HG03095 (cell line): ENCODE measurements around the gene EP400.
"Not testable (repeated sequence)": the region's sequence is repeated elsewhere in the genome, so short reads cannot be mapped to it uniquely, and the experiment has no call there.

ENCODE experiments used
- ATAC-seq: cut with Tn5 transposase; IDR thresholded peaks from one replicate; pipeline ENCODE4 v1.9.1; 2021; ENCODE audit warnings: moderate library complexity; ENCODE audit not compliant: unreplicated experiment

EP400 gene

DNA sequence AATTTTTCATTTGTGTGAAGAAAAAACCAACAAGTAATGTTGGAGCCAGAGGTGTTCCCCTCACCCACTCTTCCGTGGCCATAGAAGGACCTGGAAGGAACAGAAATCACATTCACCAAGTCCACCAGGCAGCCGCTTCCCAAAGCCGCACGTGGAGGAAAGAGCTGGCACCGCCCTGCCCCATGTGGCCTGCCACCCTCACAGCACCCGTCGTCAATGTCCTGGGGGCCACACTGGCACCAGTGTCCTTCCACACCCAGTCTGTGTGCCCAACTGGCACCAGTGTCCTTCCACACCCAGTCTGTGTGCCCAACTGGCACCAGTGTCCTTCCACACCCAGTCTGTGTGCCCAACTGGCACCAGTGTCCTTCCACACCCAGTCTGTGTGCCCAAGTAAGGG, 130.8 kb downstream of the EP400 start:
- ATAC-seq, result not testable (repeated sequence)

DNA sequence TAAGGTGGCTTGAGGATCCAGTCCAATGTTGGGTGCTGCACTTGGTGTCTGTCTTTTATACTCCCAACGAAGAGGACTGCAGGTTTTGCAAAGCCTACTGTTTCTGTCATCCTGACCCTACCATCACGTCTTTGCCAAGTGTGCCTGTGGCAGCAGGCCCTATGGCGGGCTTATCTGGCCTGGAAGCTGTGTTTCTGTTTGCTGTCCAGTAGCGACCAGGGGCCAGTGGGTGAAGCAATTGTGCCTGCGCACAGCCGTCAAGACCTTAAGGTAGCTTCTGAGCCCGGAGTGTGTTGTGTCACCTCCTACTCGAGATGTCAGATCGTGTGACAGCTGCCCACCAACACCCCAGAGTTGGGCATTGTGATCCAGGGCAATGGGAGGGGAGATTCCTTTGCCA, 131.7 kb downstream of the EP400 start:
- ATAC-seq, result no peak

DNA sequence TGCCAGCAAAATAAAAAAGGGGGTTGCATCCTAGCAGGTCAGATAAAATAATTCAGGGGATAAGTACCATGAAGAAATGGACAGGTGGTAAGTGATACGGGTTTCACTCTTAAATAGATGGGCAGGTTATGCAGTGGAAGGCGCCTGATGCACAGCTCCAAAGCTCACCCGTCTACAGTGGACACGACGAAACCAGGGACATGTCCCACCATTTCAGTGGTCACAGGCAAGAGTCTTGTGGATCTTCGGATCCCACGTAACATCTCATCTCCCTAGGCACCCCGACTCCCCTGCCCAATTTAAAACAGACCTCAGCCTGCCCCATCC, 133.8 kb downstream of the EP400 start:
- ATAC-seq, result no peak

- ATAC-seq, result peak; percentile 85
These were observed 134.3 kb downstream of the EP400 start for GRCh38 chr12:132083941-132084620.

DNA sequence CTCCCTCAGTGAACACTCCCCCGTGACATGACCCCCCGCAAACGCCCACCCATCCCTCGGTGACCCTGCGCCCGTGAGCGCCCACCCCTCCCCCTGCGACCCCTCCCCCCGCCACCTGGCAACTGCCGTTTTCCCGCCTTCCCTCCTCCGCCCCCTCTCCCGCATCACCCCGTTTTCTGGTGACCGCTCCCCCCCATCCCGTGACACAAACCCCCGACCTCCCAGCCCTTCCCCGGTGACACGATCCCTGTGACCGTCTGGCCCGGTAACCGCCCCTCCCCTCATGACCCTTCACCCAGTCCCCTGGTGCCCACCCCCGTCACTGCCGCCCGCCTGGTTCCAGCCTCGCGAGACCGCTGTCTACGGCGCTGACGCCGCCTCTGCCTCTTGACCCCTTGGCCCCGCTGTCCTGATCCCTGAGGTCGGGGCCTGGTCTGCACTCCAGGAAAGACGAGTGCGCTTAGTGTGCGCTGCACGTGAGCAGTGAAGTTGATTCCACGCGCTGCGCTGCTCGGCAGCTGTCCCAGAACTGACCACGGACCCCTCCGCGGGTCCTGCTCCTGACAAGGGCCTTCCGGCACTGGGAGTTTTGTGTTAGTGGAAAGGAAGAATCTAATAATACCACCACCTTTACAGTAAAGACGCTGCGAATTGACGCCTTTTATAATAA, 135.0 kb downstream of the EP400 start:
- ATAC-seq, result peak; percentile 35

- ATAC-seq, result no peak
These were observed 135.5 kb downstream of the EP400 start for GRCh38 chr12:132085291-132085635.

DNA sequence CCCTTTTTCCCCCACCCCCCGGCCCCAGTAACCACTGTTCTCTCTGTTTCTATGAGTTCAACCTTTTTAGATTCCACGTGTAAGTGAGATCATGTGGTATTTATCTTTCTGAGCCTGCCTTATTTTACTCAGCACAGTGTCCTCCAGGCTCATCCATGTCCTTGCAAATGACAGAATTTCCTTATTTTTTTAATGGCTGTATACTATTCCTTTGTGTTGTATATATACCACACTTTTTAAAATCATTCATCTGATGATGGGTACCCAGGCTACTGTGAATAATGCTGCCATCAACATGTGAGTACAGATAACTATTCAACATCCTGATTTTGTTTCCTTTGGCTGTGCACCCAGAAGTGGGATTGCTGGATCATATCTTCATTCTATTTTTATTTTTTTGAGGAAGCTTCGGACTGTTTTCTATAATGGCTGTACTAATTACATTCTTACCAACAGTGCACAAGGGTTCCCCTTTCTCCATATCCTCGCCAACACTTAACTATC, 139.7 kb downstream of the EP400 start:
- ATAC-seq, result no peak

- no peak for ATAC-seq
These were observed 144.6 kb downstream of the EP400 start for GRCh38 chr12:132094269-132094891.

DNA sequence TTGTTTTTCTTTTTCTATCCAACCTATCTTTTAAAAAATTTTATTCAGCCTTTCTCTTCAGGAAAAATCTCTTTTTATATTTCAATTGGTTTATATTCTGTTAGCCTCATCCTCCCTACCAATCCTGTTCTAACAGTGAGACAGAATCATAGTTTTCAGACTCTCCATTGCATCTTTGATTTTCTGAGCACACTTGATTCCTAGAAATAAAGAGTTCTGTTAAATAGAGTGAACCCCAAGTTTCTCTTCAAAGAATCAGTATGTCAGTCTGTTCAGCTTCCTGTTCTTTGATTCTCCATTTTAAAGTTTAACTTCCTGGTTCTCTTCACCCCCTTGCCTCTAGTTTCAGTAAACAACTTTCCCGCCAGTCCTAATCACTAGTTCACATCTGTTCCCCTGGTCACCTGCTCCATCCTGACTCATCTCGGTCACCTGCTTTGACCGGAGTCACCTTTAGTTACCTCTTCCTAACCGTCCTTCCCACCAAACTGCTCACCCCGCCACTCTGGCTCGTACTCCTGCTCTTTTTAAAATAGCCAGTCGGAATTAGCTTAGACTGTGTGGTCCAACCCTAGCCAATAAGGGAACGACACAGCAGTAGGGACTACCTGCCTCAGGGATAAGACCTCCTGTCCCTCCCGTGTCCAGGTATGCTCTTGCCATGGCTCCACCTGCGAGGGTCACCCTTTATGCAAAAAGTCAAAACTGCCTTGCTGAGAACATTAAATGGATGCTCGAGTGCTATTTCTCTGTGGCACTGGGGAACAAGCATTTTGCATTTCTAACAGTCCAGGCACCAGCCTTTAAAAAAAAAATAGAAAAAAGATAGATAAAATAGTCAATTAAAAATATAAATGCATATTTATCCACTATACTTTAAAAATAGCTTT, 146.0 kb downstream of the EP400 start:
- ATAC-seq, result no peak

GRCh38 chr12:132099739-132100138, 150.0 kb downstream of the EP400 start:
- no peak for ATAC-seq

GRCh38 chr12:132100306-132101065, 150.7 kb downstream of the EP400 start:
- no peak for ATAC-seq

GRCh38 chr12:132102297-132102696, 152.6 kb downstream of the EP400 start:
- ATAC-seq, result no peak

DNA sequence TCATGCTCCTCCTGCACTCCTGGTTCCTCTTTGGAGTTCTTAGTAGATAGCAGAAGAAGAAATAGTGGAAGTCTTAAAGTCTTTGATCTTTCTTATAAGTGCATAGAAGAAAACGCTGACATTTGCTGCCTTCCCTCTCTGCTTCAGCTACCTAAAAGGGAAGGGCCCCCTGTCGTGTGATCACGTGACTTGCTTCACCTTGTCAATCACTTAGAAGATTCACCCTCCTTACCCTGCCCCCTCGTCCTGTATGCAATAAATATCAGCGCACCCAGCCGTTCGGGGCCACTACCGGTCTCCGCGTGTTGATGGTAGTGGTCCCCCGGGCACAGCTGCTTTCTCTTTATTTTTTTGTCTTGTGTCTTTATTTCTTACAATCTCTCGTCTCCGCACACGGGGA, 153.3 kb downstream of the EP400 start:
- not testable (repeated sequence) for ATAC-seq

DNA sequence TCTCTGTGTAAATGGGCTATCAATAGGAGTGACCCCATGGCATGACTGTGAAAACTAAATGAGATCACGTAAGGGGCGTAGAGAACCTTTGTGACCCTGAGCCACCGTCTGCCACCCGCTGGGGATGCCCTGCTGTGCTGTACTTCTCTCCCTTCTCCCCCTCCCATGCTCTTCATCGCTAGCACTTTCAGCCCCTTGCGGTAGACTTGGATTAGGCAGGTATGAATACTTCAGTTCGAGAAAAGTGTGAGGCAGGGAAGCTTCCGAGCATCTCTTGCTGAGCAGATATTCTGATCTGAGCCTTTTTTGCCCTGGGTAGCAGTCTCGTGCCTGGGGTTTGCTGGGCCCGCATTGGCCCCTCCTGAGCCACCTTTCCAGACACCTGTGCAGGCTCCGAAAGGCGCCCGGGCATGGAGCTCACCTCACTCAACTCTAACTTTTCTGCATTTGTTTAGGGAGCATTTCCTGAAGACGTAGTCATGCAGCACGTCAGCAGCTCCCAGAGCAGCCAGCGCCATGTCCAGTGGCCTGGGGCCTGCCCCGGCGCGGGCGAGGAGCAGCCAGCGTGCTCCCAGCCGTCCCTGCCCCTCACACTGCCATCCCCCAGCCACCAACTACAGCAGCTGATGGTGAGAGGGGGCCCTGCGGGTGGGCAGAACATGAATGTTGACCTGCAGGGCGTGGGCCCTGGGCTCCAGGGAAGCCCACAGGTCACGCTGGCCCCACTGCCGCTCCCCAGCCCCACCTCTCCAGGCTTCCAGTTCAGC, 154.0 kb downstream of the EP400 start:
- no peak for ATAC-seq

DNA sequence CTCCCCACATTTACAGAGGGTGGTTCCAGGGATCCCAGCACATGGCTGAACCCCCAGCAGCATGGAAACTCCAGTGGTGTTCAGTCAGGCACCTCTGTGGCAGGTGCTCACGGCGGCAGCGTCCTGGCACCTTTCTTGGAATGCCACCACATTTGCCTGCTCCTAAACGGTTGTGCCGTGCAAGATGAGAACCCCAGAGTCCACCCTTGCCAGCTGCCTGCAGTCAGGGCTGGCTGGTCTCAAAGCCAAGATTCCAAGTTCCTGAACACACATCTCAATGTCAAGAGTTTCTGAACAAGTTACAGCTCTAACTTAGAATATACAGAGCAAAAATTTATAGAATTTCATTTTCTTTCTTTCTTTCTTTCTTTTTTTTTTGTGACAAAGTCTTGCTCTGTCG, 155.7 kb downstream of the EP400 start:
- no peak for ATAC-seq

DNA sequence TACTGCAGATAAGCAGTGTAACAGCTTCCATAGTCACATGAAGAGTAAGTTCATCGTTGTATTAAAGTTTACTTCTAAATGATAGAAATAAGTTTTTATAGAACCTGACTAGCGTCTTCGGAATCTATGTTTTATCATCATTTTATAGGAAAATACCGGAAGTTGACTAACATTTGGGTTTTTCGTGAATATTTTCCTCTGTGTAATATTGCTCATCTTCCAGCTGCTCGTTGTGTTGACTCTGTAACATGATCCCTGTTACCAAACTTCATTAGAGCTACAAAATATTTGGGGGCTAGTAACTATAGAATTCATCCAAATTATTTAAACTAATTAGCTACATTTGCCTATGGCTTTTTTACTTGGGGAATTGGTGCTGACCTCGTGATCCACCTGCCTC, 157.2 kb downstream of the EP400 start:
- no peak for ATAC-seq

DNA sequence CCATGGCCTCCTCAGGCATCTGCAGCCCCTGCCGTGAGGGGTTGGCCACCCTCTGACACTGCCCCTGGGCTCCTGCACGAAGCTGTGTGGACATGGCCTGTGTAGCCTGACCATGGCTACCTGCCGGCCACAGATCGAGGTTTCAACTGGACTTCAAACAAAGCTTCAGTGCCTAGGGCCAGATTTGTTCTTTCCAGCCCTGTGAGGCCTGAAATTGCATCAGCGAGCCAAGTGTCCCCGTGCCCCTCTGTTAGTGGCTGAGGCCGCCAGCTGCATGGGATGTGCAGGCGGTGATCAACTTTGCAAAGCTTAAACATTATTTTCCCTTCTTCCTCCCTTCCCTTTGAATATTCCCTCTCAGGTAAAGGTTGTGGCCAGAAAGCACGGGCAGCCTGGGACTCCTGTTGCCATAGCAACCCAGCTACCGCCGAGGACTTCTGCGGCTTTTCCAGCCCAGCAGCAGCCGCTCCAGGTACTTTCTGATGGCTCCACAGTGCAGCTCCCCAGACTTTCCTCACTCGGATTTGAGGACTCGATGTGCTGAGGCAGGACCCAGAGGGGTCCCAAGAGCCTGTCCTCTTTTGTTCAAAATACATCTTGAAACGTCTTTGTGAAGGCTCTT, 158.6 kb downstream of the EP400 start:
- no peak for ATAC-seq

- ATAC-seq, result no peak
These were observed 160.0 kb downstream of the EP400 start for GRCh38 chr12:132109741-132110140.

DNA sequence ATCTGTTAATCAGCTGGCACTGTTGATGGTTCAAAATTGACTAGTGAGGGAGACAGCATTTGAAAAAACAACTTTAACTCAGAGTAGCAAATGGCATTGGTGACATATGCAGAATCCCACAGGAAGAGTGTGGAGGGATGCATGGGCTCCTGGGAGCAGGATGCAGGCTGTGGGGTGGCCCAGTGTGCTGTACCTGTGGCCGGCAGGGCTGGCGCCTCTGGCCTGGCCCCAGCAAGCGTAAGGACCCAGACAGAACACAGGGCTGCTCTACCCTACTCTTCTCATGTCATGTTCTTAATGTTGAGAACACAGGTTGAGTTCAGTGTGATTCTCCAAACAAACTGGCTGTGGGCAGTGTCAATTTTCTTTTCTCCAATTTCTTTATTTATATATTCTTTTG, 160.9 kb downstream of the EP400 start:
- ATAC-seq, result no peak
